Measurements from ENCODE around the gene TTC34. TPM values are rescaled to one million over a fixed set of nuclear protein-coding genes. Genes with fewer than 3 reads are reported as not detected.
"Not testable (repeated sequence)": the region's sequence is repeated elsewhere in the genome, so short reads cannot be mapped to it uniquely, and the experiment has no call there.

TTC34 gene
- total RNA-seq, 4 donors from 2014 or later = 0.27 to 0.62 (median 0.58) TPM; not detected in 1

DNA sequence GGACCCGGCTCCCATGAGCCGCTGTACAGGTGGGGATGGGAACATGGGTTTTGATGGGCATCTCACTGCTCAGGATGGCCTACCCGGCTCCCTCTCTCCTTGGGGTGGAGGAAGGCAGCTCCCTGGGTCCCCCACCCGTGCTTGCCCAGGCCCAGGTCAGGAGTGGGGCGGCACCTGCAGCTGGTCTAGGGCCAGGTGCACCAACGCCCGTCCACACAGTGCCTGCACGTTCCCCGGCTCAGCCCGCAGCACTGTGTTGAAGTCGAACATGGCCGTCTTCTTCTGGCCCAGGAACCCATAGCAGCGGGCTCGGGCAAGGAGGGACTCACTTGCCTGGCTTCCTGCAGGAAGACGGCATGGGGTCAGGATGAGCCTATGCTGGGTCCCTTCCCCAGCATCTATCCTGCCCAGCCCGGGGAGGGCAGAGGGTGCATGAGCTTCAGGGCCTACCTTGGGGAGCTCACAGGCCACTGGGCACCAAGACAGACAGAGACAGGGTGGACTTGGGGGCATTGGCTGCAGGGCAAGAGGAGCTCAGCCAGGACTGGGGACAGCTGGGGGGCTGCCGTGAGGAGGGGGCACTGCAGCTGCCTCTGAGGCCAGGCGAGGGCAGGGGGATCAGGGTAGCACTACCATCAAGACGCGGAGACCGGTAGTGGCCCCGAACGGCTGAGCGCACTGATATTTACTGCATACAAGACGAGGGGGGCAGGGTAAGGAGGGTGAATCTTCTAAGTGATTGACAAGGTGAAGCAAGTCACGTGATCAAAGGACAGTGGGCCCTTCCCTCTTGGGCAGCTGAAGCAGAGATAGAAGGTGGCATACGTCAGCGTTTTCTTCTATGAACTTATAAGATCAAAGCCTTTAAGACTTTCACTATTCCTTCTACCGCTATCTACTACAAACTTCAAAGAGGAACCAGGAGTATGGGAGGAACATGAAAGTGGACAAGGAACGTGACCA lies 17.8 kb downstream of the TTC34 start:
- no peak for ATAC-seq
- peaks cover 0 to 42% (median 0%) of the 10 kb centered on the region in 3 donors for H3K9me3 ChIP-seq
- no peak for TF ChIP-seq POLR2AphosphoS5 (IDR thresholded peaks at IDR 0.05)
- no peaks in the 10 kb centered on the region for H3K4me1 ChIP-seq
- peaks cover 77% of the 10 kb centered on the region for H3K27me3 ChIP-seq
- WGBS, 2 donors (ENCODE audit: low coverage in 1 of 2) = 59 to 77% methylated on average over 5 of the region's 30 CpGs
- no peaks in the 10 kb centered on the region for H3K36me3 ChIP-seq
- no peak overlapping the region for H3K4me3 ChIP-seq
- H3K27ac ChIP-seq = no peak overlapping the region

- ATAC-seq = no peak
- Histone ChIP-seq H3K4me3 (no peak overlapping the region), H3K27ac (no peak overlapping the region), H3K36me3 (no peaks in the 10 kb centered on the region), H3K9me3 (peaks cover 0 to 42% (median 0%) of the 10 kb centered on the region in 3 donors), H3K4me1 (no peaks in the 10 kb centered on the region), H3K27me3 (peaks cover 75% of the 10 kb centered on the region)
- 100% methylated on average over 1 of the region's 5 CpGs for WGBS, 2 donors (ENCODE audit: low coverage in 1 of 2)
- TF ChIP-seq EP300 (IDR thresholded peaks at IDR 0.05) (no peak), POLR2AphosphoS5 (IDR thresholded peaks at IDR 0.05) (no peak), POLR2A (IDR thresholded peaks at IDR 0.05) (no peak), CTCF (IDR thresholded peaks at IDR 0.05) (no peak)
Observed at GRCh38 chr1:2783069-2783434, 18.4 kb downstream of the TTC34 start.

GRCh38 chr1:2781627-2782026 lies 19.9 kb downstream of the TTC34 start:
- no peak overlapping the region for H3K27ac ChIP-seq
- H3K4me3 ChIP-seq = no peak overlapping the region
- H3K9me3 ChIP-seq = peaks cover 0 to 42% (median 0%) of the 10 kb centered on the region in 3 donors
- no peak for TF ChIP-seq CTCF (IDR thresholded peaks at IDR 0.05)
- TF ChIP-seq POLR2AphosphoS5 (IDR thresholded peaks at IDR 0.05) = no peak
- no peak for TF ChIP-seq POLR2A (IDR thresholded peaks at IDR 0.05)
- TF ChIP-seq EP300 (IDR thresholded peaks at IDR 0.05) = no peak
- no peaks in the 10 kb centered on the region for H3K36me3 ChIP-seq
- H3K27me3 ChIP-seq = peaks cover 70% of the 10 kb centered on the region
- no peak for ATAC-seq
- 47 to 58% methylated on average over 2 of the region's 2 CpGs for WGBS, 2 donors (ENCODE audit: low coverage in 1 of 2)
- H3K4me1 ChIP-seq = no peaks in the 10 kb centered on the region

DNA sequence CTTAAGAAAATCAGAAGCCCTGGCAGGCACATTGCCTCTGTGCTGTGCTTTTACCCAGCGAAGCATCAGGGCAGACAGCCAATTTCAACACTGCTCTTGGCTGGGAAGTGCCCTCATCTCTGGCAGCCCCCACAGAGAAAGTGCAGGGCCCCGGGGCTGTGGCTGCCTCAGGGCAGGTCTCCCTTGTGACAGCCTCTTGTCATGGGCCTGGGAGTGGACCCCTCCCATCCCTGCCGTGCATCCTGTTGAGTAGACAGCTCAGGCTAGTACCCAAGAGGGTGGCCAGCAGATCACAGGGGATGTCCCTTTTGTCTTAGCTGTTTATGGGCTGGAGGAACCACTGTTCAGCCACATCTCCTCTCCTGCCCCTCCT lies 23.3 kb downstream of the TTC34 start:
- H3K4me3 ChIP-seq = no peak overlapping the region
- H3K36me3 ChIP-seq = no peaks in the 10 kb centered on the region
- TF ChIP-seq EP300 (IDR thresholded peaks at IDR 0.05) = no peak
- no peak for TF ChIP-seq POLR2A (IDR thresholded peaks at IDR 0.05)
- no peak for TF ChIP-seq POLR2AphosphoS5 (IDR thresholded peaks at IDR 0.05)
- no peak for TF ChIP-seq CTCF (IDR thresholded peaks at IDR 0.05)
- peaks cover 0 to 35% (median 0%) of the 10 kb centered on the region in 3 donors for H3K9me3 ChIP-seq
- no peak for ATAC-seq
- H3K27ac ChIP-seq = no peak overlapping the region
- H3K4me1 ChIP-seq = no peaks in the 10 kb centered on the region
- no CpG with 5 or more reads among the region's 3 CpGs for WGBS, 2 donors (ENCODE audit: low coverage in 1 of 2)
- H3K27me3 ChIP-seq = peaks cover 47% of the 10 kb centered on the region

- no peak for ATAC-seq
- Histone ChIP-seq H3K9me3 (peaks cover 0 to 29% (median 0%) of the 10 kb centered on the region in 3 donors), H3K4me3 (no peak overlapping the region), H3K4me1 (no peaks in the 10 kb centered on the region), H3K27ac (no peak overlapping the region), H3K27me3 (peaks cover 50% of the 10 kb centered on the region), H3K36me3 (no peaks in the 10 kb centered on the region)
- WGBS, 2 donors (ENCODE audit: low coverage in 1 of 2) = 17% methylated on average over 1 of the region's 12 CpGs; no CpG with 5 or more reads in 1 of the 2 donors
- TF ChIP-seq EP300 (IDR thresholded peaks at IDR 0.05) = no peak
- no peak for TF ChIP-seq POLR2A (IDR thresholded peaks at IDR 0.05)
- no peak for TF ChIP-seq POLR2AphosphoS5 (IDR thresholded peaks at IDR 0.05)
- no peak for TF ChIP-seq CTCF (IDR thresholded peaks at IDR 0.05)
Observed at GRCh38 chr1:2777424-2778219, 23.9 kb downstream of the TTC34 start.

- not testable (repeated sequence) for H3K4me3 ChIP-seq, ATAC-seq, H3K4me1 ChIP-seq, H3K9me3 ChIP-seq, H3K36me3 ChIP-seq, H3K27ac ChIP-seq
- no CpG with 5 or more reads among the region's 4 CpGs for WGBS, 2 donors (ENCODE audit: low coverage in 1 of 2)
- H3K27me3 ChIP-seq = peaks cover 42% of the 10 kb centered on the region
Observed at GRCh38 chr1:2775333-2775732, 26.2 kb downstream of the TTC34 start.

- not testable (repeated sequence) for H3K4me1 ChIP-seq, H3K36me3 ChIP-seq, H3K4me3 ChIP-seq, H3K27ac ChIP-seq, H3K9me3 ChIP-seq, ATAC-seq
- H3K27me3 ChIP-seq = peaks cover 18% of the 10 kb centered on the region
- WGBS, 2 donors (ENCODE audit: low coverage in 1 of 2) = 60% methylated on average over 4 of the region's 8 CpGs; no CpG with 5 or more reads in 1 of the 2 donors
Observed at GRCh38 chr1:2768052-2768451, 33.4 kb downstream of the TTC34 start.

GRCh38 chr1:2759433-2759832 lies 42.1 kb downstream of the TTC34 start:
- H3K27ac ChIP-seq, ATAC-seq: not testable (repeated sequence)
- 55% methylated on average over 6 of the region's 13 CpGs; no CpG with 5 or more reads in 1 of the 2 donors for WGBS, 2 donors (ENCODE audit: low coverage in 1 of 2)

More at GRCh38 chr1:2759433-2759832, 42.1 kb downstream of the TTC34 start:
- not testable (repeated sequence) for H3K9me3 ChIP-seq, H3K27me3 ChIP-seq, H3K36me3 ChIP-seq, H3K4me1 ChIP-seq, H3K4me3 ChIP-seq

All from gastroesophageal sphincter (tissue), 4 donors.